Measurements from ENCODE around the gene RTN4R.

Gene RTN4R

GRCh38 chr22:20234760-20235388 lies 33.2 kb downstream of the RTN4R start:
- no peak for DNase-seq (ENCODE audit: low spot score)
- in situ Hi-C loops (cut with MboI; ENCODE audit: low pct_unique_long_range_greater_than_20kb, low sequenced_read_pairs, unreplicated experiment), result loop anchor here (10.0 kb wide), 1 partner anchor 60 kb away; no protein-coding TSS in a partner anchor
- TF ChIP-seq CTCF (IDR thresholded peaks at IDR 0.05; ENCODE audit: extremely low read depth, insufficient read depth, missing control alignments), result no peak

GRCh38 chr22:20234314-20234682 lies 33.8 kb downstream of the RTN4R start:
- no peak for TF ChIP-seq CTCF (IDR thresholded peaks at IDR 0.05; ENCODE audit: extremely low read depth, insufficient read depth, missing control alignments)
- in situ Hi-C loops (cut with MboI; ENCODE audit: low pct_unique_long_range_greater_than_20kb, low sequenced_read_pairs, unreplicated experiment), result loop anchor here (10.0 kb wide), 1 partner anchor 59 kb away; no protein-coding TSS in a partner anchor
- DNase-seq (ENCODE audit: low spot score), result no peak

GRCh38 chr22:20233351-20234313 lies 34.5 kb downstream of the RTN4R start:
- DNase-seq (ENCODE audit: low spot score), result no peak
- in situ Hi-C loops (cut with MboI; ENCODE audit: low pct_unique_long_range_greater_than_20kb, low sequenced_read_pairs, unreplicated experiment), result loop anchor here (10.0 kb wide), 1 partner anchor 59 kb away; no protein-coding TSS in a partner anchor
- no peak for TF ChIP-seq CTCF (IDR thresholded peaks at IDR 0.05; ENCODE audit: extremely low read depth, insufficient read depth, missing control alignments)

GRCh38 chr22:20232781-20233180 lies 35.3 kb downstream of the RTN4R start:
- no peak for TF ChIP-seq CTCF (IDR thresholded peaks at IDR 0.05; ENCODE audit: extremely low read depth, insufficient read depth, missing control alignments)
- in situ Hi-C loops (cut with MboI; ENCODE audit: low pct_unique_long_range_greater_than_20kb, low sequenced_read_pairs, unreplicated experiment), result loop anchor here (10.0 kb wide), 1 partner anchor 58 kb away; no protein-coding TSS in a partner anchor
- no peak for DNase-seq (ENCODE audit: low spot score)

GRCh38 chr22:20232237-20232598 lies 35.9 kb downstream of the RTN4R start:
- in situ Hi-C loops (cut with MboI; ENCODE audit: low pct_unique_long_range_greater_than_20kb, low sequenced_read_pairs, unreplicated experiment), result loop anchor here (10.0 kb wide), 1 partner anchor 57 kb away; no protein-coding TSS in a partner anchor
- TF ChIP-seq CTCF (IDR thresholded peaks at IDR 0.05; ENCODE audit: extremely low read depth, insufficient read depth, missing control alignments), result no peak
- DNase-seq (ENCODE audit: low spot score), result no peak

GRCh38 chr22:20231514-20232236 lies 36.4 kb downstream of the RTN4R start:
- in situ Hi-C loops (cut with MboI; ENCODE audit: low pct_unique_long_range_greater_than_20kb, low sequenced_read_pairs, unreplicated experiment), result loop anchor here (10.0 kb wide), 1 partner anchor 57 kb away; no protein-coding TSS in a partner anchor
- no peak for DNase-seq (ENCODE audit: low spot score)
- TF ChIP-seq CTCF (IDR thresholded peaks at IDR 0.05; ENCODE audit: extremely low read depth, insufficient read depth, missing control alignments), result no peak

Measured in GM13977 (cell line).